HepG2 (cell line): ENCODE results near the gene USP34. TPM values are rescaled to one million over a fixed set of nuclear protein-coding genes. Genes with fewer than 3 reads are reported as not detected.
A peak's percentile ranks its signal among the peaks of the same experiment; 100 is the strongest.

Experiments used
- ARID2 ChIP-seq: sonication (generic); formaldehyde crosslinking; IDR thresholded peaks from 2 replicates; pipeline ENCODE4 v1.8.1; 2022; ENCODE audit warnings: mild to moderate bottlenecking, missing genetic modification reagents, borderline replicate concordance
- DNMT1 ChIP-seq: sonication (generic); formaldehyde crosslinking; IDR thresholded peaks from 2 replicates; pipeline ENCODE4 v1.5.1; 2020; ENCODE audit warnings: mild to moderate bottlenecking, missing genetic modification reagents
- ELF1 ChIP-seq: sonication (generic); formaldehyde crosslinking; IDR thresholded peaks from 2 replicates; pipeline ENCODE4 v1.4.0; 2020; ENCODE audit warnings: missing genetic modification reagents
- FOXK2 ChIP-seq: fragments of 450-650 bp; IDR thresholded peaks from 2 replicates; pipeline ENCODE4 v1.6.1; 2016
- JUN ChIP-seq: sonication (generic); formaldehyde crosslinking; IDR thresholded peaks from 2 replicates; pipeline ENCODE4 v1.4.0; 2020; ENCODE audit warnings: mild to moderate bottlenecking, missing genetic modification reagents
- PAX8 ChIP-seq: sonication (generic); formaldehyde crosslinking; IDR thresholded peaks from 2 replicates; pipeline ENCODE4 v1.8.0; 2022; ENCODE audit warnings: mild to moderate bottlenecking, missing genetic modification reagents, borderline replicate concordance
- PTBP1 ChIP-seq: fragments of 200-400 bp; formaldehyde crosslinking; IDR thresholded peaks from 2 replicates; pipeline ENCODE4 v1.6.1; 2018; ENCODE audit warnings: low read length, low read depth; ENCODE audit not compliant: poor library complexity, severe bottlenecking
- STAT5B ChIP-seq: sonication (generic); formaldehyde crosslinking; IDR thresholded peaks from 2 replicates; pipeline ENCODE4 v1.4.0; 2020; ENCODE audit warnings: missing genetic modification reagents
- ZNF570 ChIP-seq: sonication (generic); formaldehyde crosslinking; IDR thresholded peaks from 2 replicates; pipeline ENCODE4 v1.4.0; 2020; ENCODE audit warnings: mild to moderate bottlenecking, missing genetic modification reagents, borderline replicate concordance
- polyA plus RNA-seq, 8 experiments: library from polyadenylated mRNA; depleted of rRNA in 3 of 8; stranded (reverse) in 7 of 8; unstranded in 1 of 8; fragments of >200 nt; fragmentation: Illumina TruSeq in 4 of 8; extraction: Trizol in 4 of 8; gene quantifications; 2 replicates each; pipeline versions ENCODE4 v1.2.1 to v1.2.3, GENCODE V29; 2011 to 2016; ENCODE audit warnings: low read depth in 4 of 8, missing spikeins in 1 of 8, mixed read lengths in 1 of 8; ENCODE audit not compliant: insufficient read depth in 1 of 8
- total RNA-seq, 5 experiments: library from RNA; depleted of rRNA; stranded (reverse); fragments of >200 nt; fragmentation: Illumina TruSeq; extraction: Trizol; gene quantifications; 2 replicates each; pipeline ENCODE4 v1.2.3, GENCODE V29; 2016; ENCODE audit warnings: low read depth in 1 of 5
- TF ChIP-seq, protein P1 (sequence below): sonication (generic); formaldehyde crosslinking; IDR thresholded peaks from 2 replicates; pipeline ENCODE4 v1.4.0; 2020; ENCODE audit warnings: missing genetic modification reagents
- TF ChIP-seq, protein P2 (sequence below): sonication (generic); formaldehyde crosslinking; IDR thresholded peaks from 2 replicates; pipeline ENCODE4 v1.4.0; 2020; ENCODE audit warnings: missing genetic modification reagents, low read depth, mild to moderate bottlenecking, borderline replicate concordance
- TF ChIP-seq, protein P3 (sequence below): sonication (generic); formaldehyde crosslinking; IDR thresholded peaks from 2 replicates; pipeline ENCODE4 v1.5.1; 2020; ENCODE audit warnings: mild to moderate bottlenecking, missing genetic modification reagents

USP34 gene
- total and polyA plus RNA-seq, 2 of the 13 experiments (the other 11 are each of a cell fraction or from before 2014, with no cell fraction given), result 99.2 to 100 TPM

DNA sequence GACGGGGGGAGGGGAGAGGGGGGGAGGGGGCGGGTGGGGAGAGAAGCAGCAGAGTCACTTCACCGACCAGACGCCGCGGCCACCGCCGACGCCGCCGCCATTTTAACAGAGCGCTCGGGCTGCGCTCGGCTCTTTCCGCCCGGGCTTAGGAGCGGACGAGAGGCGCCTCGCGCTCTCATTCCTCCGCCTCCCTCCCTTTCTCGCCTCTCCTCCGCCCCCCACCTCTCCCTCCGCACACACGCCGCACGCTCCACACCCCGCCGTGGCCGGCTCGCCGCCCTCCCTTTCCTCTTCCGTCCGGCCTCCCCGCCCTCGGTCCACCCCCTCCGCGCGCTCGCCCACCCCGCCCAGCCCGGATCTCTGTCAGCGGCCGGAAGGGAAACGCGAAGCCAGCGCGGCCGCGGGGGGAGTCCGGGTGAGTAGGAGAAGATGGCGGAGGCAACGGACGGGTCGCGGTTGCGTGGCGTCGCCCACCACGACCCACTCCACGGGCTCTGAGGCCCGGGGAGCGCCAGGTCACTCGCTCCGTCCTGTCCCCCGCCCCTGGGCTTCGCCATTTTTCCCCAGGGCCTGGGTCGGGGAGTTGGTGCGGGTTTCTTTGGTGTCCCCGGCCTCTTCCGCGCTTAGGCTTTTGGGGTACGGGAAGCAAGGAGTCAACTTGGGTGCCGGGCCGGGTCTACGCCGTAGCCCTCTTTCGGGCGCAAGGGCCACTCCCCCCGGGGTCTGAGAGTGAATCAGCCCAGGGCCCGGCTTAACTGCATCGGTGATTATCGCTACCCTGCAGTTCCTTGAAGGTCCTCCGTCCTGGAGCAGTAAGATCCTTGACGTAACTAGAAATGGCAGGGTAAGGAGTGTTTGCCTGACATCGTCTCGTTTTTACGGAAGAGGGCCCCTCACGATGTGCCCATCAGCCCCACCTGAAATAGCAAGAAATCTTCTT, at the start of gene USP34 (continued):
- TF ChIP-seq PAX8 (CRISPR knock-in tag), result 0 out of 2 replicates have a peak, but pooled peaks have one; percentile 52
- peak; percentile 72 for TF ChIP-seq ELF1 (CRISPR knock-in tag)
- peak; percentile 94 for TF ChIP-seq DNMT1 (CRISPR knock-in tag)
- TF ChIP-seq PTBP1, result peak; percentile 46
- TF ChIP-seq, protein P1, sequence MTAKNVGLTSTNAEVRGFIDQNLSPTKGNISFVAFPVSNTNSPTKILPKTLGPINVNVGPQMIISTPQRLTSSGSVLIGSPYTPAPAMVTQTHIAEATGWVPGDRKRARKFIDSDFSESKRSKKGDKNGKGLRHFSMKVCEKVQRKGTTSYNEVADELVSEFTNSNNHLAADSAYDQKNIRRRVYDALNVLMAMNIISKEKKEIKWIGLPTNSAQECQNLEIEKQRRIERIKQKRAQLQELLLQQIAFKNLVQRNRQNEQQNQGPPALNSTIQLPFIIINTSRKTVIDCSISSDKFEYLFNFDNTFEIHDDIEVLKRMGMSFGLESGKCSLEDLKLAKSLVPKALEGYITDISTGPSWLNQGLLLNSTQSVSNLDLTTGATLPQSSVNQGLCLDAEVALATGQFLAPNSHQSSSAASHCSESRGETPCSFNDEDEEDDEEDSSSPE (CRISPR knock-in tag), result peak; percentile 75
- no peak for TF ChIP-seq ZNF570 (CRISPR knock-in tag)
- no peak for TF ChIP-seq JUN (CRISPR knock-in tag)
- TF ChIP-seq STAT5B (CRISPR knock-in tag), result no peak
- TF ChIP-seq, protein P2, sequence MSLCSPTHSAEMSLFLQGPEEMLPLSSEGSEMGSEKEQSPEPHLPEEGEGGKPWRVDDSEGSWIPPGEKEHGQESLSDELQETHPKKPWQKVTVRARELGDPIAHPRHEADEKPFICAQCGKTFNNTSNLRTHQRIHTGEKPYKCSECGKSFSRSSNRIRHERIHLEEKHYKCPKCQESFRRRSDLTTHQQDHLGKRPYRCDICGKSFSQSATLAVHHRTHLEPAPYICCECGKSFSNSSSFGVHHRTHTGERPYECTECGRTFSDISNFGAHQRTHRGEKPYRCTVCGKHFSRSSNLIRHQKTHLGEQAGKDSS (CRISPR knock-in tag), result peak; percentile 9; the same call in 1 of the 2 replicates
- TF ChIP-seq, protein P3, sequence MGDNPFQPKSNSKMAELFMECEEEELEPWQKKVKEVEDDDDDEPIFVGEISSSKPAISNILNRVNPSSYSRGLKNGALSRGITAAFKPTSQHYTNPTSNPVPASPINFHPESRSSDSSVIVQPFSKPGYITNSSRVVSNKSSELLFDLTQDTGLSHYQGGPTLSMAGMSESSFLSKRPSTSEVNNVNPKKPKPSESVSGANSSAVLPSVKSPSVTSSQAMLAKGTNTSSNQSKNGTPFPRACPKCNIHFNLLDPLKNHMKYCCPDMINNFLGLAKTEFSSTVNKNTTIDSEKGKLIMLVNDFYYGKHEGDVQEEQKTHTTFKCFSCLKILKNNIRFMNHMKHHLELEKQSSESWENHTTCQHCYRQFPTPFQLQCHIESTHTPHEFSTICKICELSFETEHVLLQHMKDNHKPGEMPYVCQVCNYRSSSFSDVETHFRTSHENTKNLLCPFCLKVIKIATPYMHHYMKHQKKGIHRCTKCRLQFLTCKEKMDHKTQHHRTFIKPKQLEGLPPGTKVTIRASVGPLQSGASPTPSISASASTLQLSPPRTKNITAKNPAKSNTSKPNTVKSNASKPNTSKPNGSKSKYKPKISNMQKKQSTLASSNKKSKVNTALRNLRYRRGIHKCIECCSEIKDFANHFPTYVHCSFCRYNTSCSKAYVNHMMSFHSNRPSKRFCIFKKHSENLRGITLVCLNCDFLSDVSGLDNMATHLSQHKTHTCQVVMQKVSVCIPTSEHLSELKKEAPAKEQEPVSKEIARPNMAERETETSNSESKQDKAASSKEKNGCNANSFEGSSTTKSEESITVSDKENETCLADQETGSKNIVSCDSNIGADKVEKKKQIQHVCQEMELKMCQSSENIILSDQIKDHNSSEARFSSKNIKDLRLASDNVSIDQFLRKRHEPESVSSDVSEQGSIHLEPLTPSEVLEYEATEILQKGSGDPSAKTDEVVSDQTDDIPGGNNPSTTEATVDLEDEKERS (CRISPR knock-in tag), result peak; percentile 78; the same call in 1 of the 2 replicates
- no peak for TF ChIP-seq ARID2 (CRISPR knock-in tag)
- peak; percentile 17; the same call in 1 of the 2 replicates for TF ChIP-seq FOXK2
